ENCODE data around the gene GPR107. TPM values are rescaled to one million over a fixed set of nuclear protein-coding genes. Genes with fewer than 3 reads are reported as not detected.
"Not testable (repeated sequence)": the region's sequence is repeated elsewhere in the genome, so short reads cannot be mapped to it uniquely, and the experiment has no call there.

GPR107 gene
- 10 to 100 TPM; 24.6 to 41.8 (median 34.1) TPM for total RNA-seq

DNA sequence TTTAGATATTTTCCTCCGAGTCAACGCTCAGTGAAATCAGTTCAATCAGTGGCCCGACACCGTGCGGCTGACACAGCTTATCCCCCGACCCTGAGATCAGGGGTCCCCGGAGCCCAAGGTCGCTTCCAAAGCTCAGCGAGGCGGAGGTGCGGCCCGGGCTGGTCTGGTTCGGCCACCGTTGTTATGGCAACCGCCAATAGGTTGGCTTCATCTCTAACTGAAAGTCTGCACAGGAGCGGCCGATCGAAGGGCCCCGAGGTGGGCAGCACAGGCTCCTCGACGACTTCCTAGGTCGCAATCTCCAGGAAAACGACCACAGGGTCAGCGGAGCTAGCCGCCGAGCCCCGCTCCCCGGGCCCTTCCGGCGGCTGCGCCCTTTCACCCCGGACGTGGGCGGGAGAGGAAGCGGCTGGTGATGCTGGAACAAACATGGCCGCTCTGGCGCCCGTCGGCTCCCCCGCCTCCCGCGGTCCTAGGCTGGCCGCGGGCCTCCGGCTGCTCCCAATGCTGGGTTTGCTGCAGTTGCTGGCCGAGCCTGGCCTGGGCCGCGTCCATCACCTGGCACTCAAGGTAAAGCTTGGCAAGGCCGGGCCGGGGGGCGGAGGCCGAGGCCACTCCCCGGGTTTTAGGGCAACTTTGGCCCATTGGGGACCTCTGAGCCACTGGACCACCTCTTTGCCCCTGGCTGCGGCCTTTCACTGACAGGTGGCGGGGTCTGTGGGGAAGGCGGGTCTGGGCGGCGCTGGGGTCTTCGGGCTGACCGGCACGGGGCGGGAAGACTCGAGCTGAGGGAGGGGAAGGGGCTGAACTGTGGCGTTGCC, at the start of gene GPR107:
GPR107 (plus strand) TSS at position 403 of the 821 bp plus-strand sequence; CDS start at position 430, 27 bp downstream.
- H3K27me3 ChIP-seq, result no peaks in the 10 kb centered on the region
- H3K9me3 ChIP-seq, result no peaks in the 10 kb centered on the region
- 0% methylated on average over 4 of the region's 64 CpGs for WGBS
- peak in 2 of 3 donors; percentile 66 to 70 for TF ChIP-seq POLR2AphosphoS5 (IDR thresholded peaks at IDR 0.05)
- TF ChIP-seq POLR2A (IDR thresholded peaks at IDR 0.05), result peak; percentile 31 to 81
- TF ChIP-seq, protein P1, sequence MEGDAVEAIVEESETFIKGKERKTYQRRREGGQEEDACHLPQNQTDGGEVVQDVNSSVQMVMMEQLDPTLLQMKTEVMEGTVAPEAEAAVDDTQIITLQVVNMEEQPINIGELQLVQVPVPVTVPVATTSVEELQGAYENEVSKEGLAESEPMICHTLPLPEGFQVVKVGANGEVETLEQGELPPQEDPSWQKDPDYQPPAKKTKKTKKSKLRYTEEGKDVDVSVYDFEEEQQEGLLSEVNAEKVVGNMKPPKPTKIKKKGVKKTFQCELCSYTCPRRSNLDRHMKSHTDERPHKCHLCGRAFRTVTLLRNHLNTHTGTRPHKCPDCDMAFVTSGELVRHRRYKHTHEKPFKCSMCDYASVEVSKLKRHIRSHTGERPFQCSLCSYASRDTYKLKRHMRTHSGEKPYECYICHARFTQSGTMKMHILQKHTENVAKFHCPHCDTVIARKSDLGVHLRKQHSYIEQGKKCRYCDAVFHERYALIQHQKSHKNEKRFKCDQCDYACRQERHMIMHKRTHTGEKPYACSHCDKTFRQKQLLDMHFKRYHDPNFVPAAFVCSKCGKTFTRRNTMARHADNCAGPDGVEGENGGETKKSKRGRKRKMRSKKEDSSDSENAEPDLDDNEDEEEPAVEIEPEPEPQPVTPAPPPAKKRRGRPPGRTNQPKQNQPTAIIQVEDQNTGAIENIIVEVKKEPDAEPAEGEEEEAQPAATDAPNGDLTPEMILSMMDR (IDR thresholded peaks at IDR 0.05), result no peak
- no peak for TF ChIP-seq EP300 (IDR thresholded peaks at IDR 0.05)
- peak within 1 kb of the TSS; percentile 89 for H3K4me3 ChIP-seq
- H3K36me3 ChIP-seq, result peaks cover 5% of the 10 kb centered on the region
- H3K27ac ChIP-seq, result peak within 1 kb of the TSS; percentile 88
- DNase-seq (ENCODE audit: low spot score in 2 of 2), result peak; percentile 85 to 86
- H3K4me1 ChIP-seq, result peaks cover 42% of the 10 kb centered on the region

DNA sequence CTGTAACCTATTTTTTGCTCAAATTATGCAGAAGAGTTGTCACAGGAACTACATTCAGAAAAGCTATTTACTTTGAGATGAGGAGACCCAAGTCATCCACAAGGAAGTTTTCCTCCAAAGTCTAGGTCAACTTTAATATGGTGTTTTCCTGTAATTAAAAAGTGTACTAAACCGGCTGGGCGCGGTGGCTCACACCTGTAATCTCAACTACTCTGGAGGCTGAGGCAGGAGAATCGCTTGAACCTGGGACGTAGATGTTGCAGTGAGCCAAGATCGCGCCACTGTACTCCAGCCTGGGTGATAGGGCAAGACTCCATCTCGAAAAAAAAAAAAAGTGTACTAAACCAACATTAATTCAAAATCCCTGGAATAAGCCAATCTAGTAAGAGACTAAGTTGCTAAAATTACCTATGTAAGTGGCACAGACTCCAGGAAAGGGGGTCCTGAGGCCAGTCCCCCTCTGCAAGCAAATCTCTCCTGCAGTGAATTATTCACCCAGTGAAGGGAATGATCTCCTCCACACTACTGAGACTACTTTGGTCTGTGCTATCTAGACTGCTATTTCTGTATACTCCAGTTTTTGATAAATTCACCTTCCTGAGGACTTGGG, 49.7 kb upstream of the GPR107 start:
- Histone ChIP-seq H3K27me3 (no peaks in the 10 kb centered on the region), H3K4me1 (peaks cover 3% of the 10 kb centered on the region), H3K9me3 (no peaks in the 10 kb centered on the region), H3K36me3 (no peaks in the 10 kb centered on the region), H3K4me3 (no peak overlapping the region), H3K27ac (no peak overlapping the region)
- TF ChIP-seq, protein P1 (IDR thresholded peaks at IDR 0.05), result no peak
- TF ChIP-seq POLR2A (IDR thresholded peaks at IDR 0.05) (no peak), POLR2AphosphoS5 (IDR thresholded peaks at IDR 0.05) (no peak), EP300 (IDR thresholded peaks at IDR 0.05) (no peak)
- no peak for DNase-seq (ENCODE audit: low spot score in 2 of 2)
- 82% methylated on average over 8 of the region's 8 CpGs for WGBS

DNA sequence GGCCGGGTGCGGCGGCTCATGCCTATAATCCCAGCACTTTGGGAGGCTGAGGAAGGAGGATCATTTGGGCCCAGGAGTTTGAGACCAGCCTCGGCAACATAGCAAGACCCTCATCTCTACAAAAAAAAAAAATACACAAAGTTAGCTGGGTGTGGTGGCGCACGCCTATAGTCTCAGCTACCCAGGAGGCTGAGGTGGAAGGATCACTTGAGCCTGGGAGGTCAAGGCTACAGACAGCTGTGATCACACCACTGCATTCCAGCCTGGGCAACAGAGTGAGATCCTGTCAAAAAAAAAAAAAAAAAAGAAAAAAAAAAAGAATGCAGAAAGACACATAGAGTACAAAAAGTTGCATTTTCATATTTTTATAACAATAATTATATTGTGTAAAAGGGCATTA, 46.8 kb upstream of the GPR107 start:
- not testable (repeated sequence) for H3K27me3 ChIP-seq; H3K9me3 ChIP-seq; H3K27ac ChIP-seq; H3K36me3 ChIP-seq; H3K4me1 ChIP-seq; DNase-seq (ENCODE audit: low spot score in 2 of 2); H3K4me3 ChIP-seq
- WGBS, result 97% methylated on average over 6 of the region's 6 CpGs

DNA sequence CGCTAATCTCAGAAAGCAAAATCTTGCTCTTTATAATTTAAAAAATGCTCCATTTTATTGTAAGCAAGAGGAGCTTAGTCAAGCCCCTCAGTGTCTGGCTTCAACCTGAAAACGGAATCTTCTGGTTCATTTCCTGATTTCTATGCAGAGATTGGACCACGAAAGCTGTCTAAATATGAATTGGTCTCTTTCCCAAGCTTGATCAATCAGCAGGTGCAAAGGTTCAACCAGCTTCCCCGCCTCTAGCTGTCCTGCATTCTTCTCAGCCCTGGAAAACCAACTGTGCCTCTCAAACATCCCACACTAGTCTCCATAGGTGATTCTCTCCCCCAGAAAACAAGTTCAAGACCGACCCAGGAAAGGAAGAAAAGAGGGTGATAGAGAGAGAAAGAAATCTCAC, 45.2 kb upstream of the GPR107 start:
- Histone ChIP-seq H3K9me3 (no peaks in the 10 kb centered on the region), H3K27ac (no peak overlapping the region), H3K4me3 (no peak overlapping the region), H3K4me1 (peaks cover 3% of the 10 kb centered on the region), H3K36me3 (no peaks in the 10 kb centered on the region), H3K27me3 (no peaks in the 10 kb centered on the region)
- no peak for DNase-seq (ENCODE audit: low spot score in 2 of 2)
- 82% methylated on average over 5 of the region's 5 CpGs for WGBS
- no peak for TF ChIP-seq EP300 (IDR thresholded peaks at IDR 0.05)
- no peak for TF ChIP-seq POLR2A (IDR thresholded peaks at IDR 0.05)
- TF ChIP-seq, protein P1 (IDR thresholded peaks at IDR 0.05), result no peak
- no peak for TF ChIP-seq POLR2AphosphoS5 (IDR thresholded peaks at IDR 0.05)

DNA sequence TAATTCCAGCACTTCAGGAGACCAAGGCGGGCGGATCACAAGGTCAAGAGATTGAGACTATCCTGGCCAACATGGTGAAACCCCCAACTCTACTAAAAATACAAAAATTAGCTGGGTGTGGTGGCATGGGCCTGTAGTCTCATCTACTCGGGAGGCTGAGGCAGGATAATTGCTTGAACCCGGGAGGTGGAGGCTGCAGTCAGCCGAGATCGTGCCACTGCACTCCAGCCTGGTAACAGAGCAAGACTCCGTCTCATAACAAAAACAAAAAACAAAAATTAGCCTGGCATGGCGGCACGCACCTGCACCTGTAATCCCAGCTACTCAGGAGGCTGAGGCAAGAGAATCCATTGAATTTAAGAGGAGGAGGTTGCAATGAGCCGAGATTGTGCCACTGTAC, 44.2 kb upstream of the GPR107 start:
- H3K27me3 ChIP-seq; H3K36me3 ChIP-seq; H3K27ac ChIP-seq; H3K9me3 ChIP-seq; H3K4me3 ChIP-seq; DNase-seq (ENCODE audit: low spot score in 2 of 2); H3K4me1 ChIP-seq: not testable (repeated sequence)
- WGBS, result 93% methylated on average over 10 of the region's 10 CpGs

DNA sequence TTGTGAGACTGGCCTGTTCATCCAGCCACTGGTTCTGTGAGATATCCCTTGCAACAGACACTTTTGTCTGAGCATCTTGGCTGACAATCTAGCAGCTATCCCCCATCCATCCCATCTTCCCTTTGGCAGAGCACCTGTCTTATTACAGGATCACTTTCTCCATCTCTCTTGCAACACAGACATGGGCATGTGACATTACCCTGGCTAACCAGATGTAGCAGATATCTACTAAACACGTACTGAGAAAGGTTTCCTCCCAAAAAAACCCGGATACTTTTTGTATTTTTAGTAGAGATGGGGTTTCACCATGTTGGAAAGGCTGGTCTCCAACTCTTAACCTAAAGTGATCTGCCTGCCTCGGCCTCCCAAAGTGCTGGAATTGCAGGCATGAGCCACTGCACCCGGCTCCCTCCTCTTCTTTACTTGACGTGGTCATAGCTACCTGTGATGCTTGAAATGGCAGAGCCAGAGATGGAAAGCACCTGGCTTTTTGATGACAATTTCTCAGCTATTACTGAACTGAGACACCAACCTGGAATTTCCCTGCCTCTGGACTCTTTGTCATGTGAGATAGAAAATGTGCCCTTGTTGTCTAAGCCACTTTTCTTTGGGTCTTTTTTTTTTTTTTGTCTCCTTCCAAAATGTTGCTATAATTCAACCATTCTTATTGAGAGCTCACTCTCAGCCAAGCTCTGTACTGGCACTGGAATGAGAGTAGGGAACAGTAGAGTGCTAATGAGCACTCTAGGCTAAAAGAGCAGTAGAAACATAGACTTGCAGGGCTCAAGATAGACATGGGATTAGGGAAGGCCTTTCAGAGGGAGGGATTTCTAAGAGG, 43.3 kb upstream of the GPR107 start:
- Histone ChIP-seq H3K36me3 (no peaks in the 10 kb centered on the region), H3K4me3 (no peak overlapping the region), H3K9me3 (no peaks in the 10 kb centered on the region), H3K4me1 (peaks cover 3% of the 10 kb centered on the region), H3K27ac (no peak overlapping the region), H3K27me3 (no peaks in the 10 kb centered on the region)
- 63% methylated on average over 5 of the region's 5 CpGs for WGBS
- TF ChIP-seq, protein P1 (IDR thresholded peaks at IDR 0.05), result no peak
- TF ChIP-seq EP300 (IDR thresholded peaks at IDR 0.05), result no peak
- no peak for TF ChIP-seq POLR2A (IDR thresholded peaks at IDR 0.05)
- TF ChIP-seq POLR2AphosphoS5 (IDR thresholded peaks at IDR 0.05), result no peak
- no peak for DNase-seq (ENCODE audit: low spot score in 2 of 2)

Data from suprapubic skin (tissue), 4 donors.